GM12878 (cell line): Measurements from ENCODE around the gene SPTLC3. TPM values are rescaled to one million over a fixed set of nuclear protein-coding genes. Genes with fewer than 3 reads are reported as not detected.

Experiments
- ATAC-seq: fragments of 200-7000 bp; cut with Tn5 transposase; 3 replicates; pipeline ENCODE4 v1.9.1; 2020; ENCODE audit warnings: mild to moderate bottlenecking, moderate library complexity
- BruUV-seq: library from RNA; stranded (reverse); fragments of 400-500 nt; replicated peaks from 2 replicates; lab custom pipeline; 2021; lab: Mats Ljungman, UMichigan
- CTCF ChIA-PET: fragments of 300-600 bp; sonication (Branson Sonifier 250); formaldehyde crosslinking; extraction: SDS; loops from one replicate; lab custom pipeline; 2021; ENCODE audit warnings: inconsistent platforms; lab: Yijun Ruan, JAX
- POLR2A ChIA-PET: fragments of 350-600 bp; formaldehyde crosslinking; extraction: SDS; loops from one replicate; lab custom pipeline; 2021; ENCODE audit warnings: inconsistent platforms; lab: Charles Lee
- RAD21 ChIA-PET: fragments of 300-600 bp; sonication (Branson Sonifier 250); formaldehyde crosslinking; loops from one replicate; lab custom pipeline; 2023; ENCODE audit warnings: antibody characterized with exemption; ENCODE audit not compliant: unreplicated experiment; lab: Charles Lee
- SMC1A ChIA-PET: fragments of 300-600 bp; sonication (Branson Sonifier 250); formaldehyde crosslinking; loops from one replicate; lab custom pipeline; 2023; ENCODE audit not compliant: unreplicated experiment, uncharacterized antibody; lab: Charles Lee
- DNase-seq: peaks from one replicate; pipeline ENCODE4 v3.0.0-alpha.2; 2011; ENCODE audit warnings: low read depth, low spot score
- FAIRE-seq: peaks from 3 replicates; lab custom pipeline; 2011; peaks lifted over from hg19 to GRCh38; lab: Jason Lieb, UNC
- H2AFZ ChIP-seq: 2 replicates; pipeline ENCODE4 v1.6.0; 2011; ENCODE audit warnings: low read depth, low read length, control low read depth; ENCODE audit not compliant: control insufficient read depth
- H3K27ac ChIP-seq: 2 replicates; pipeline ENCODE4 v1.5.1; 2011; ENCODE audit warnings: control low read depth; ENCODE audit not compliant: control insufficient read depth, insufficient read depth
- H3K27me3 ChIP-seq, 2 experiments: replicated peaks in 1 of 2; 2 replicates each; pipeline versions ENCODE4 v1.6.0 to v1.6.1; 2011; ENCODE audit warnings: low read length in 1 of 2; ENCODE audit not compliant: control insufficient read depth in 2 of 2, insufficient read depth in 2 of 2
- H3K36me3 ChIP-seq, 2 experiments: 2 replicates each; pipeline ENCODE4 v1.5.1; 2011; ENCODE audit warnings: low read length in 1 of 2; ENCODE audit not compliant: control insufficient read depth in 2 of 2, insufficient read depth in 2 of 2
- H3K4me1 ChIP-seq: 2 replicates; pipeline ENCODE4 v1.6.1; 2011; ENCODE audit warnings: mild to moderate bottlenecking, low read length, moderate library complexity, mixed read lengths; ENCODE audit not compliant: control insufficient read depth, insufficient read depth
- H3K4me2 ChIP-seq: 2 replicates; pipeline ENCODE4 v1.6.0; 2011; ENCODE audit warnings: control low read depth; ENCODE audit not compliant: control insufficient read depth, insufficient read depth
- H3K4me3 ChIP-seq: fragments of 200-600 bp; sonication (generic); 2 replicates; pipeline ENCODE4 v1.5.1; 2016
- H3K79me2 ChIP-seq: 2 replicates; pipeline ENCODE4 v1.6.0; 2011; ENCODE audit warnings: low read length; ENCODE audit not compliant: control insufficient read depth, insufficient read depth
- H3K9ac ChIP-seq: 2 replicates; pipeline ENCODE4 v1.8.0; 2011; ENCODE audit warnings: low read length, control low read depth, mixed read lengths; ENCODE audit not compliant: control insufficient read depth, insufficient read depth
- H3K9me3 ChIP-seq: replicated peaks from 3 replicates; pipeline ENCODE4 v1.5.1; 2011; ENCODE audit warnings: mild to moderate bottlenecking, low read length; ENCODE audit not compliant: control insufficient read depth, insufficient read depth
- H4K20me1 ChIP-seq: 2 replicates; pipeline ENCODE4 v1.6.0; 2011; ENCODE audit not compliant: control insufficient read depth, insufficient read depth
- EED ChIP-seq: sonication (generic); IDR thresholded peaks from 2 replicates; pipeline ENCODE4 v1.6.1; 2016; ENCODE audit warnings: antibody characterized with exemption, low read depth
- HDGF ChIP-seq: fragments of 450-650 bp; IDR thresholded peaks from 2 replicates; pipeline ENCODE4 v1.6.1; 2016; ENCODE audit warnings: antibody characterized with exemption
- JUNB ChIP-seq: IDR thresholded peaks from 2 replicates; pipeline ENCODE4 v1.6.1; 2016; ENCODE audit warnings: antibody characterized with exemption, mild to moderate bottlenecking
- RUNX3 ChIP-seq: IDR thresholded peaks from 2 replicates; pipeline ENCODE4 v1.6.1; 2012; ENCODE audit warnings: low read length, inconsistent platforms
- SRF ChIP-seq, 2 experiments: IDR thresholded peaks; 2 replicates each; pipeline ENCODE4 v1.6.1; 2011; ENCODE audit warnings: low read depth in 2 of 2, low read length in 2 of 2, mild to moderate bottlenecking in 1 of 2, moderate library complexity in 1 of 2
- TAF1 ChIP-seq: IDR thresholded peaks from 2 replicates; pipeline ENCODE4 v1.6.1; 2011; ENCODE audit warnings: mild to moderate bottlenecking, low read depth, low read length, borderline replicate concordance
- TCF12 ChIP-seq: IDR thresholded peaks from 2 replicates; pipeline ENCODE4 v1.6.1; 2011; ENCODE audit warnings: low read depth, mild to moderate bottlenecking, low read length
- TCF7 ChIP-seq: IDR thresholded peaks from 2 replicates; pipeline ENCODE4 v1.6.1; 2014; ENCODE audit warnings: antibody characterized with exemption, borderline replicate concordance
- WGBS: methylation state at CpG from one replicate; pipeline ENCODE4 v1.1.6; 2016; ENCODE audit warnings: low lambda C conversion rate; ENCODE audit not compliant: insufficient replicate concordance, insufficient coverage; ENCODE audit errors: missing lambda C conversion rate; 5-methylcytosine and 5-hydroxymethylcytosine counted together
- in situ Hi-C: fragments of 300-500 bp; cut with MboI; formaldehyde crosslinking; loops from 9 replicates; pipeline ENCODE4 v1.14.3; 2018; ENCODE audit warnings: mixed read lengths
- intact Hi-C: fragments of 100-400 bp; cut with micrococcal nuclease; formaldehyde crosslinking; loops from one replicate; pipeline ENCODE4 v1.14.2; 2022; ENCODE audit not compliant: unreplicated experiment
- polyA plus RNA-seq, 11 experiments: library from polyadenylated mRNA; depleted of rRNA in 4 of 11; unstranded in 6 of 11; stranded (reverse) in 5 of 11; fragments of >200 nt; fragmentation: Nextera tagmentation in 4 of 11; fragmentation: Illumina TruSeq in 1 of 11; extraction: Ambion mirVana in 4 of 11; extraction: Trizol in 1 of 11; gene quantifications; 1 replicate in 1 of 11; 2 replicates in 10 of 11; pipeline versions ENCODE4 v1.2.1 to v1.2.3, GENCODE V29; 2011 to 2016; ENCODE audit warnings: inconsistent platforms in 2 of 11, missing spikeins in 2 of 11, low read depth in 1 of 11
- total RNA-seq, 4 experiments: library from RNA; depleted of rRNA in 3 of 4; stranded (reverse); fragments of >200 nt in 3 of 4; fragmentation: Illumina TruSeq in 1 of 4; extraction: Trizol in 1 of 4; gene quantifications; 2 replicates each; pipeline versions ENCODE4 v1.2.1 to v1.2.3, GENCODE V29; 2013 to 2021

The SPTLC3 gene
- total and polyA plus RNA-seq, 10 of the 15 experiments (the other 5 are each of a cell fraction or from before 2014, with no cell fraction given): 0.04 to 0.29 (median 0.06) TPM; not detected in 7

- intact Hi-C loops (no loop called here), in situ Hi-C loops (no loop called here)
- ChIA-PET RAD21 (no interaction called here), CTCF (no interaction called here), POLR2A (no interaction called here), SMC1A (no interaction called here)
- no peak overlapping the region for H2AFZ ChIP-seq
- WGBS: 14% methylated on average over 2 of the region's 2 CpGs
- ATAC-seq (no peak), FAIRE-seq (no peak), DNase-seq (no peak)
- H3K9me3 ChIP-seq: no peaks in the 10 kb centered on the region
- no peak overlapping the region for H3K9ac ChIP-seq
- no peak overlapping the region for H3K4me3 ChIP-seq
- no peaks in the 10 kb centered on the region for H4K20me1 ChIP-seq
- no peaks in the 10 kb centered on the region for H3K27me3 ChIP-seq
- H3K27ac ChIP-seq: no peak overlapping the region
- TF ChIP-seq JUNB: no peak
- TF ChIP-seq TCF7: no peak
- TF ChIP-seq RUNX3: no peak
- TF ChIP-seq EED: no peak
- no peak for TF ChIP-seq TCF12
- no peak for TF ChIP-seq TAF1
- no peak for TF ChIP-seq HDGF
- no TSS peak for BruUV-seq
- H3K79me2 ChIP-seq: no peaks in the 10 kb centered on the region
- H3K4me1 ChIP-seq: no peaks in the 10 kb centered on the region
- H3K36me3 ChIP-seq: no peaks in the 10 kb centered on the region
- H3K4me2 ChIP-seq: no peak overlapping the region
These were observed 54.0 kb downstream of the SPTLC3 start for GRCh38 chr20:13062789-13063188.

DNA sequence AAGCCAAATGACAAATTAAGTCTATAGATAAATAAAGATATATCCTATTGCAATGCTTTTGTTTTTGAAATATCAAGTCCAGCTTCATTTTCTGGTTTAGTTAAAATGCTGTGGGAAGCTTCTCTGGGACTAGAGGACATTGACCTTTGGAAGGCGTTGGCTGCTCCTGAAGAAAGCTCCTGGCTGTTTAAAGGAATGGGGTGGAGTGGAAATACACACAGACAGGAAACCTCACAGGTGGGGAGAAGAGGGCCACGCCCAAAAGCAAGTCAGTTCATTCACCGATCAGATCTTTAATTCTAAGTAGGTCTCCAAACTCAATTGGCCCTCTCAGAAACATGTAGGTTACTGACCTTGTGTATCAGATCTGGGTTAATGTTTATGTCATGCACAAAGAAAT is 59.6 kb downstream of the SPTLC3 start:
- CTCF ChIA-PET: no interaction called here
- Histone ChIP-seq H3K36me3 (no peaks in the 10 kb centered on the region), H3K9me3 (no peaks in the 10 kb centered on the region), H3K79me2 (no peaks in the 10 kb centered on the region), H3K27ac (no peak overlapping the region), H3K27me3 (no peaks in the 10 kb centered on the region; a peak in 1 of 4 replicates), H4K20me1 (no peaks in the 10 kb centered on the region; the same call in 1 of the 2 replicates), H3K4me1 (no peaks in the 10 kb centered on the region), H3K4me2 (no peak overlapping the region), H2AFZ (no peak overlapping the region), H3K9ac (no peak overlapping the region), H3K4me3 (no peak overlapping the region)
- ATAC-seq: no peak
- no peak for FAIRE-seq
- RAD21 ChIA-PET: no interaction called here
- intact Hi-C loops: no loop called here
- no peak for TF ChIP-seq SRF (IDR thresholded peaks at IDR 0.05; ENCODE audit: low read depth in 2 of 2, low read length in 2 of 2)
- in situ Hi-C loops: no loop called here
- SMC1A ChIA-PET: no interaction called here
- BruUV-seq: no TSS peak
- WGBS: 29% methylated on average over 3 of the region's 3 CpGs
- POLR2A ChIA-PET: no interaction called here
- no peak for DNase-seq
